CD14-positive monocyte (primary cell): ENCODE measurements around the gene NTRK3. TPM values are rescaled to one million over a fixed set of nuclear protein-coding genes. Genes with fewer than 3 reads are reported as not detected.
A peak's percentile ranks its signal among the peaks of the same experiment; 100 is the strongest.

ENCODE experiments used
- DNase-seq, 3 donors: peaks; one replicate each; pipeline ENCODE4 v3.0.0-alpha.2; 2011 to 2022
- H2AFZ ChIP-seq: 2 replicates; pipeline ENCODE4 v1.6.0; 2012; ENCODE audit warnings: mild to moderate bottlenecking, low read depth, low read length, inconsistent platforms; ENCODE audit not compliant: insufficient read depth, poor library complexity, severe bottlenecking
- H3K27ac ChIP-seq, 2 donors: 1 replicate in 1 of 2; 2 replicates in 1 of 2; pipeline ENCODE4 v1.5.1; 2012 to 2013; ENCODE audit warnings: low read length in 2 of 2, control low read depth in 1 of 2, inconsistent platforms in 1 of 2, low read depth in 1 of 2, mild to moderate bottlenecking in 1 of 2
- H3K27me3 ChIP-seq, 2 donors: one replicate each; pipeline versions ENCODE4 v1.6.0 to v1.6.1; 2011 to 2013; ENCODE audit warnings: low read length in 2 of 2; ENCODE audit not compliant: control insufficient read depth in 2 of 2, insufficient read depth in 2 of 2
- H3K36me3 ChIP-seq, 2 donors: replicated peaks in 1 of 2; 1 replicate in 1 of 2; 2 replicates in 1 of 2; pipeline versions ENCODE4 v1.5.1 to v1.6.1; 2012 to 2013; ENCODE audit warnings: low read length in 2 of 2, control low read depth in 1 of 2, inconsistent platforms in 1 of 2, mild to moderate bottlenecking in 1 of 2; ENCODE audit not compliant: insufficient read depth in 2 of 2, control insufficient read depth in 1 of 2
- H3K4me1 ChIP-seq, 2 donors: 1 replicate in 1 of 2; 2 replicates in 1 of 2; pipeline versions ENCODE4 v1.5.1 to v1.6.1; 2012 to 2013; ENCODE audit warnings: low read length in 2 of 2, control low read depth in 1 of 2, inconsistent platforms in 1 of 2, mild to moderate bottlenecking in 1 of 2, moderate library complexity in 1 of 2; ENCODE audit not compliant: insufficient read depth in 2 of 2, control insufficient read depth in 1 of 2
- H3K4me2 ChIP-seq: replicated peaks from 2 replicates; pipeline ENCODE3; 2012; ENCODE audit warnings: low read length, moderate library complexity, mild to moderate bottlenecking; ENCODE audit not compliant: poor library complexity, severe bottlenecking; ENCODE audit errors: extremely low read depth
- H3K4me3 ChIP-seq, 3 experiments: fragments of 200-600 bp in 1 of 3; sonication (generic) in 1 of 3; replicated peaks in 1 of 3; 1 replicate in 2 of 3; 2 replicates in 1 of 3; pipeline ENCODE4 v1.5.1; 2011 to 2013; ENCODE audit warnings: low read length in 3 of 3, mild to moderate bottlenecking in 3 of 3, control low read depth in 2 of 3, low read depth in 2 of 3, inconsistent platforms in 1 of 3, moderate library complexity in 1 of 3
- H3K79me2 ChIP-seq: 2 replicates; pipeline ENCODE4 v1.6.0; 2012; ENCODE audit warnings: mild to moderate bottlenecking, control low read depth, inconsistent platforms, low read length, moderate library complexity; ENCODE audit not compliant: insufficient read depth
- H3K9ac ChIP-seq: 2 replicates; pipeline ENCODE4 v1.6.0; 2017; ENCODE audit warnings: low read length, mild to moderate bottlenecking; ENCODE audit not compliant: insufficient read depth, poor library complexity, severe bottlenecking
- H3K9me3 ChIP-seq, 2 donors: replicated peaks in 1 of 2; 1 replicate in 1 of 2; 2 replicates in 1 of 2; pipeline versions ENCODE4 v1.5.1 to v1.6.1; 2012 to 2013; ENCODE audit warnings: low read length in 2 of 2, control low read depth in 1 of 2; ENCODE audit not compliant: control insufficient read depth in 1 of 2, insufficient read depth in 1 of 2
- H4K20me1 ChIP-seq: 2 replicates; pipeline ENCODE4 v1.6.0; 2012; ENCODE audit warnings: mild to moderate bottlenecking, low read length, control low read depth, moderate library complexity; ENCODE audit not compliant: insufficient read depth
- H3K27ac Mint-ChIP-seq, 7 donors: one replicate each; pipeline ENCODE4 v1.8.0; 2020; ENCODE audit warnings: mild to moderate bottlenecking in 7 of 7, mixed read lengths in 7 of 7, moderate library complexity in 6 of 7, inconsistent platforms in 2 of 7
- H3K27me3 Mint-ChIP-seq, 3 donors: one replicate each; pipeline ENCODE4 v1.8.0; 2021 to 2022; ENCODE audit warnings: low read depth in 3 of 3, mild to moderate bottlenecking in 3 of 3, mixed read lengths in 3 of 3, moderate library complexity in 3 of 3, inconsistent platforms in 1 of 3
- H3K36me3 Mint-ChIP-seq, 2 donors: one replicate each; pipeline ENCODE4 v1.8.0; 2020; ENCODE audit warnings: mixed read lengths in 2 of 2, inconsistent platforms in 1 of 2, mild to moderate bottlenecking in 1 of 2
- H3K4me1 Mint-ChIP-seq: one replicate; pipeline ENCODE4 v1.8.0; 2020; ENCODE audit warnings: mild to moderate bottlenecking, mixed read lengths
- H3K4me3 Mint-ChIP-seq, 2 donors: one replicate each; pipeline ENCODE4 v1.8.0; 2020; ENCODE audit warnings: mild to moderate bottlenecking in 2 of 2, mixed read lengths in 2 of 2, moderate library complexity in 1 of 2
- H3K9me3 Mint-ChIP-seq, 7 donors: one replicate each; pipeline ENCODE4 v1.8.0; 2020 to 2022; ENCODE audit warnings: mixed read lengths in 7 of 7, mild to moderate bottlenecking in 6 of 7, moderate library complexity in 6 of 7, inconsistent platforms in 2 of 7
- WGBS: methylation state at CpG from one replicate; pipeline ENCODE4 v1.1.5; 2013; ENCODE audit warnings: missing lambda C conversion rate; ENCODE audit not compliant: insufficient coverage; 5-methylcytosine and 5-hydroxymethylcytosine counted together
- intact Hi-C, 2 donors: fragments of 100-400 bp; cut with micrococcal nuclease; formaldehyde crosslinking; loops; one replicate each; pipeline versions ENCODE4 v1.15.0 to v1.15.1; 2023
- polyA plus RNA-seq, 3 donors: library from polyadenylated mRNA; depleted of rRNA in 1 of 3; unstranded in 2 of 3; stranded (reverse) in 1 of 3; fragments of 300-500 nt in 2 of 3; fragments of >200 nt in 1 of 3; fragmentation: Illumina TruSeq in 2 of 3; gene quantifications; 1 replicate in 2 of 3; 2 replicates in 1 of 3; pipeline ENCODE4 v1.2.3, GENCODE V29; 2012 to 2021
- TF ChIP-seq, protein P1 (sequence below): fragments of 200-600 bp; IDR thresholded peaks from one replicate; pipeline ENCODE4 v1.8.0; 2022; ENCODE audit warnings: antibody characterized with exemption, mild to moderate bottlenecking

Gene NTRK3
- polyA plus RNA-seq, 3 donors: not detected

DNA sequence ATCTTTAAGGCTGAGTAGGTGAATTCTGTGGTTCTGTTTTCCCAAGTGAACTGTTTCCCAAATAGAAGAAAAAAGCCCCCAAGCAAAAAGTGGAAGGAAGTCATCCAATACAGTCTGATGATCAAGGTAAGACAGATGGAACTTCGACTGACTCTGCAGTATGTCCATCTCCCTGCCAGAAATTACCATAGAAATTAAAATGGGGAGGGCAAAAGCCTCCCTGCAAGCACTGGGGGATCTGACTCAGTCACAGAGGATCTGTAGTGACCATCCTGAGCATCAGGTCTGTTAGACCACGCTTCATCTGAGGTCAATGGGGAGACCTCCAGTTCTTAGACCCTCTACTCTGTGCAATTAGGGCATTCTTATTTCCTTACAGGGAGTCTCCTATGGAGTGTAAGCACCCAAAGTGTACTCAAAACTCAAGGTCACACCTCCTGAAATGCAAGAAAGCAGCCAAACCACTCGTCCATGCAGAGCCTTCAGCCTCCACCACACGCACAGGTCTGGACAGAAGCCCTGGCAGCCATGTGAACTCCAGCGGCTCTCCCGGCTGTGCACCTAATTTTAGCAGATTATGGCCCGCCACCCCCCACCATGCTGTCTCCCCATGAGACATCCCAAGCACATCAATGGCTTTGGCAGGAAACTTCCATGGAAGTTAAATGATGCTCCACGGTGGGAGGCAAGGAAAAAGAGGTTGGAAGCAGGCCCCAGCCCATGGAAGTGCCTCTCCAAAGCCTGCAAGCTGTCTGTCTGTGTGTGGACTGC is 348.7 kb downstream of the NTRK3 start:
- Mint-ChIP-seq H3K4me1 (peaks cover 7% of the 10 kb centered on the region), H3K27me3 (peaks cover 2 to 13% (median 10%) of the 10 kb centered on the region in 3 donors), H3K9me3 (peaks cover under 1 to 9% (median 4%) of the 10 kb centered on the region in 7 donors), H3K36me3 (no peaks in the 10 kb centered on the region), H3K27ac (peak overlapping the region in 1 of 7 donors; percentile 27), H3K4me3 (no peak overlapping the region)
- no peaks in the 10 kb centered on the region for H3K79me2 ChIP-seq
- no peaks in the 10 kb centered on the region for H4K20me1 ChIP-seq
- peaks cover 0 to 9% of the 10 kb centered on the region in 2 donors for H3K4me1 ChIP-seq
- H3K9ac ChIP-seq: no peak overlapping the region
- H3K9me3 ChIP-seq: no peaks in the 10 kb centered on the region
- WGBS: 93% methylated on average over 3 of the region's 8 CpGs
- no peak overlapping the region for H3K27ac ChIP-seq
- intact Hi-C loops: no loop called here
- H3K4me2 ChIP-seq: no peak overlapping the region
- TF ChIP-seq, protein P1, sequence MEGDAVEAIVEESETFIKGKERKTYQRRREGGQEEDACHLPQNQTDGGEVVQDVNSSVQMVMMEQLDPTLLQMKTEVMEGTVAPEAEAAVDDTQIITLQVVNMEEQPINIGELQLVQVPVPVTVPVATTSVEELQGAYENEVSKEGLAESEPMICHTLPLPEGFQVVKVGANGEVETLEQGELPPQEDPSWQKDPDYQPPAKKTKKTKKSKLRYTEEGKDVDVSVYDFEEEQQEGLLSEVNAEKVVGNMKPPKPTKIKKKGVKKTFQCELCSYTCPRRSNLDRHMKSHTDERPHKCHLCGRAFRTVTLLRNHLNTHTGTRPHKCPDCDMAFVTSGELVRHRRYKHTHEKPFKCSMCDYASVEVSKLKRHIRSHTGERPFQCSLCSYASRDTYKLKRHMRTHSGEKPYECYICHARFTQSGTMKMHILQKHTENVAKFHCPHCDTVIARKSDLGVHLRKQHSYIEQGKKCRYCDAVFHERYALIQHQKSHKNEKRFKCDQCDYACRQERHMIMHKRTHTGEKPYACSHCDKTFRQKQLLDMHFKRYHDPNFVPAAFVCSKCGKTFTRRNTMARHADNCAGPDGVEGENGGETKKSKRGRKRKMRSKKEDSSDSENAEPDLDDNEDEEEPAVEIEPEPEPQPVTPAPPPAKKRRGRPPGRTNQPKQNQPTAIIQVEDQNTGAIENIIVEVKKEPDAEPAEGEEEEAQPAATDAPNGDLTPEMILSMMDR: no peak
- DNase-seq: no peak
- H2AFZ ChIP-seq: no peak overlapping the region
- H3K4me3 ChIP-seq: no peak overlapping the region
- no peaks in the 10 kb centered on the region for H3K27me3 ChIP-seq
- H3K36me3 ChIP-seq: no peaks in the 10 kb centered on the region

GRCh38 chr15:87906444-87906843 is 350.1 kb downstream of the NTRK3 start:
- H3K9me3 ChIP-seq: no peaks in the 10 kb centered on the region
- no peaks in the 10 kb centered on the region for H3K27me3 ChIP-seq
- H3K27ac ChIP-seq: no peak overlapping the region
- H4K20me1 ChIP-seq: no peaks in the 10 kb centered on the region
- H3K4me2 ChIP-seq: no peak overlapping the region
- Mint-ChIP-seq H3K27ac (no peak overlapping the region), H3K4me3 (no peak overlapping the region), H3K36me3 (no peaks in the 10 kb centered on the region), H3K27me3 (peaks cover 5 to 13% (median 10%) of the 10 kb centered on the region in 3 donors), H3K4me1 (peaks cover 12% of the 10 kb centered on the region), H3K9me3 (peaks cover 1 to 9% (median 5%) of the 10 kb centered on the region in 7 donors)
- TF ChIP-seq, protein P1: no peak
- H3K4me1 ChIP-seq: peaks cover 0 to 18% of the 10 kb centered on the region in 2 donors
- WGBS: no CpG with 5 or more reads among the region's 6 CpGs
- no peak overlapping the region for H3K4me3 ChIP-seq
- DNase-seq: no peak
- no peaks in the 10 kb centered on the region for H3K36me3 ChIP-seq
- no peak overlapping the region for H2AFZ ChIP-seq
- no peaks in the 10 kb centered on the region for H3K79me2 ChIP-seq
- intact Hi-C loops: no loop called here
- no peak overlapping the region for H3K9ac ChIP-seq
